OCI-LY3 (cell line): ENCODE measurements around the gene WDHD1.
"Not testable (repeated sequence)": the region's sequence is repeated elsewhere in the genome, so short reads cannot be mapped to it uniquely, and the experiment has no call there.

Source experiments
- H2AFZ ChIP-seq: fragments of 200-600, 300-600 bp; shearing (Covaris generic); 2 replicates; pipeline ENCODE4 v1.6.0; 2014; ENCODE audit warnings: antibody characterized with exemption, low read depth, low read length
- H3K27ac ChIP-seq: fragments of 200-600, 300-600 bp; sonication (generic); 2 replicates; pipeline ENCODE4 v1.5.1; 2014; ENCODE audit warnings: mild to moderate bottlenecking, low read length, moderate library complexity, mixed read lengths
- H3K27me3 ChIP-seq: fragments of 200-600, 300-600 bp; sonication (generic); 2 replicates; pipeline ENCODE4 v1.6.1; 2014; ENCODE audit warnings: low read depth, low read length, mixed read lengths
- H3K36me3 ChIP-seq: fragments of 200-600, 300-600 bp; sonication (generic); replicated peaks from 2 replicates; pipeline ENCODE3; 2014; ENCODE audit warnings: low read depth, low read length, mixed read lengths
- H3K4me1 ChIP-seq: fragments of 300-600, 200-600 bp; sonication (generic); 2 replicates; pipeline ENCODE4 v1.6.1; 2014; ENCODE audit warnings: low read length, mixed read lengths
- H3K4me2 ChIP-seq: fragments of 200-600, 300-600 bp; sonication (generic); 2 replicates; pipeline ENCODE4 v1.6.1; 2014; ENCODE audit warnings: low read length, mixed read lengths
- H3K4me3 ChIP-seq: fragments of 300-600, 200-600 bp; sonication (generic); 2 replicates; pipeline ENCODE4 v1.5.1; 2014; ENCODE audit warnings: antibody characterized with exemption, mild to moderate bottlenecking, low read length, moderate library complexity
- H3K79me2 ChIP-seq: fragments of 300-600, 200-600 bp; shearing (Covaris generic); 2 replicates; pipeline ENCODE4 v1.6.1; 2014; ENCODE audit warnings: mild to moderate bottlenecking, low read length, mixed read lengths
- H3K9ac ChIP-seq: fragments of 300-600, 200-600 bp; shearing (Covaris generic); 2 replicates; pipeline ENCODE4 v1.6.0; 2014; ENCODE audit warnings: mild to moderate bottlenecking, low read length, moderate library complexity
- H3K9me3 ChIP-seq: fragments of 200-600, 300-600 bp; shearing (Covaris generic); 2 replicates; pipeline ENCODE4 v1.6.1; 2014; ENCODE audit warnings: low read length, mixed read lengths; ENCODE audit not compliant: insufficient read depth
- H4K20me1 ChIP-seq: fragments of 200-600, 300-600 bp; sonication (generic); 2 replicates; pipeline ENCODE4 v1.6.1; 2016; ENCODE audit warnings: low read length, mixed read lengths; ENCODE audit not compliant: insufficient read depth
- CTCF ChIP-seq: fragments of 200-600, 300-600 bp; sonication (generic); IDR thresholded peaks from 2 replicates; pipeline ENCODE4 v1.5.1; 2014; ENCODE audit warnings: antibody characterized with exemption, low read length, low read depth
- EZH2phosphoT487 ChIP-seq: fragments of 200-600 bp; shearing (Covaris generic); IDR thresholded peaks from 2 replicates; pipeline ENCODE4 v1.6.1; 2018; ENCODE audit warnings: antibody characterized with exemption, mixed run types, low read depth

Gene WDHD1

GRCh38 chr14:55047301-55048053 lies 20.6 kb upstream of the WDHD1 start:
- H3K36me3 ChIP-seq, result peaks cover 13% of the 10 kb centered on the region
- H3K27me3 ChIP-seq, result no peaks in the 10 kb centered on the region
- H3K9me3 ChIP-seq, result no peaks in the 10 kb centered on the region
- H3K4me1 ChIP-seq, result peaks cover 4% of the 10 kb centered on the region
- peaks cover 4% of the 10 kb centered on the region for H4K20me1 ChIP-seq
- no peak overlapping the region for H3K4me3 ChIP-seq
- no peak overlapping the region for H3K9ac ChIP-seq
- TF ChIP-seq EZH2phosphoT487, result no peak
- TF ChIP-seq CTCF, result no peak
- H3K27ac ChIP-seq, result no peak overlapping the region
- no peak overlapping the region for H2AFZ ChIP-seq
- H3K79me2 ChIP-seq, result peaks cover 10% of the 10 kb centered on the region
- H3K4me2 ChIP-seq, result no peak overlapping the region

GRCh38 chr14:55045087-55045486 lies 18.2 kb upstream of the WDHD1 start:
- Histone ChIP-seq H3K4me2 (no peak overlapping the region), H3K9me3 (no peaks in the 10 kb centered on the region), H3K4me3 (no peak overlapping the region), H3K9ac (no peak overlapping the region), H4K20me1 (no peaks in the 10 kb centered on the region), H3K4me1 (no peaks in the 10 kb centered on the region), H3K27ac (no peak overlapping the region), H3K36me3 (peaks cover 13% of the 10 kb centered on the region), H3K27me3 (no peaks in the 10 kb centered on the region), H3K79me2 (peaks cover 5% of the 10 kb centered on the region; the same call in 1 of the 2 replicates), H2AFZ (no peak overlapping the region)
- TF ChIP-seq CTCF, result no peak
- TF ChIP-seq EZH2phosphoT487, result no peak

DNA sequence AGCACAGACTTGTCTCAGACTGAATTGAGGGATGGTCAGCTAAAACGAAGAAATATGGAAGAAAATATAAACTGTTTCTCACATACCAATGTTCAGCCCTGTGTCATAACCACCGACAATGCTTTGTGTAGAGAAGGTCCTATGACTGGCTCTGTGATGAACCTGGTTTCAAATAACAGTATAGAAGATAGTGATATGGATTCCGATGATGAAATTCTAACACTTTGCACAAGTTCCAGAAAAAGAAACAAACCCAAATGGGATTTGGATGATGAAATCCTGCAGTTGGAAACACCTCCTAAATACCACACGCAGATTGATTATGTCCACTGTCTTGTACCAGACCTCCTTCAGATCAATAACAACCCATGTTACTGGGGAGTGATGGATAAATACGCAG lies 16.6 kb upstream of the WDHD1 start:
- Histone ChIP-seq H3K4me2 (no peak overlapping the region), H3K9me3 (no peaks in the 10 kb centered on the region), H3K27ac (no peak overlapping the region), H2AFZ (no peak overlapping the region), H3K27me3 (no peaks in the 10 kb centered on the region), H3K36me3 (peaks cover 16% of the 10 kb centered on the region), H3K4me3 (no peak overlapping the region), H3K9ac (no peak overlapping the region), H3K79me2 (peaks cover 12% of the 10 kb centered on the region), H3K4me1 (no peaks in the 10 kb centered on the region), H4K20me1 (no peaks in the 10 kb centered on the region)
- TF ChIP-seq EZH2phosphoT487 (no peak), CTCF (no peak)

- no peaks in the 10 kb centered on the region for H3K9me3 ChIP-seq
- H4K20me1 ChIP-seq, result no peaks in the 10 kb centered on the region
- no peaks in the 10 kb centered on the region for H3K4me1 ChIP-seq
- peaks cover 20% of the 10 kb centered on the region for H3K79me2 ChIP-seq
- H3K27ac ChIP-seq, result no peak overlapping the region
- TF ChIP-seq EZH2phosphoT487 (no peak), CTCF (no peak)
- H3K36me3 ChIP-seq, result peaks cover 25% of the 10 kb centered on the region
- H3K4me3 ChIP-seq, result no peak overlapping the region
- H3K27me3 ChIP-seq, result no peaks in the 10 kb centered on the region
- H3K4me2 ChIP-seq, result no peak overlapping the region
- no peak overlapping the region for H3K9ac ChIP-seq
- H2AFZ ChIP-seq, result no peak overlapping the region
These were observed 11.8 kb upstream of the WDHD1 start for GRCh38 chr14:55038708-55039107.

GRCh38 chr14:55037995-55038394 lies 11.1 kb upstream of the WDHD1 start:
- H2AFZ ChIP-seq, H3K4me1 ChIP-seq, H3K27me3 ChIP-seq, H4K20me1 ChIP-seq, H3K9me3 ChIP-seq, H3K27ac ChIP-seq, H3K9ac ChIP-seq, H3K4me2 ChIP-seq, H3K4me3 ChIP-seq: not testable (repeated sequence)
- H3K79me2 ChIP-seq, result peaks cover 25% of the 10 kb centered on the region
- H3K36me3 ChIP-seq, result peaks cover 21% of the 10 kb centered on the region
